NCI-H2196 (cell line): ENCODE measurements around the gene LIME1.
A peak's percentile ranks its signal among the peaks of the same experiment; 100 is the strongest.

Experiments
- DNase-seq: peaks from one replicate; lab custom pipeline; 2025; ENCODE audit not compliant: unreplicated experiment; lab: John Stamatoyannopoulos, UW

LIME1 gene

GRCh38 chr20:63696628-63697356, 39.7 kb upstream of the LIME1 start, which contains the start of gene TNFRSF6B:
TNFRSF6B (plus strand) TSS chr20:63696652; CDS start chr20:63696768, 116 bp downstream.
- DNase-seq = no peak

GRCh38 chr20:63697357-63697867, 39.1 kb upstream of the LIME1 start:
- no peak for DNase-seq

GRCh38 chr20:63697868-63698545, 38.5 kb upstream of the LIME1 start:
- DNase-seq = no peak

- DNase-seq = no peak
These were observed 37.6 kb upstream of the LIME1 start for GRCh38 chr20:63698739-63699465.

- no peak for DNase-seq
These were observed 36.8 kb upstream of the LIME1 start for GRCh38 chr20:63699466-63700198.

- DNase-seq = no peak
These were observed 36.0 kb upstream of the LIME1 start for GRCh38 chr20:63700199-63701050.

GRCh38 chr20:63701051-63701328, 35.5 kb upstream of the LIME1 start:
- DNase-seq = no peak

- no peak for DNase-seq
These were observed 35.0 kb upstream of the LIME1 start for GRCh38 chr20:63701329-63702035.

GRCh38 chr20:63702036-63702665, 34.3 kb upstream of the LIME1 start:
- DNase-seq = no peak

- no peak for DNase-seq
These were observed 33.6 kb upstream of the LIME1 start for GRCh38 chr20:63702751-63703470.

- DNase-seq = no peak
These were observed 32.9 kb upstream of the LIME1 start for GRCh38 chr20:63703471-63703975.

GRCh38 chr20:63703976-63704748, 32.3 kb upstream of the LIME1 start:
- DNase-seq = no peak

GRCh38 chr20:63704749-63705117, 31.7 kb upstream of the LIME1 start:
- DNase-seq = no peak

GRCh38 chr20:63705232-63706026, 31.0 kb upstream of the LIME1 start:
- no peak for DNase-seq

GRCh38 chr20:63706027-63706695, 30.3 kb upstream of the LIME1 start:
- no peak for DNase-seq

- peak; percentile 57 for DNase-seq
These were observed 29.5 kb upstream of the LIME1 start for GRCh38 chr20:63706852-63707557.
